ENCODE results near the gene ZNF580. TPM values are rescaled to one million over a fixed set of nuclear protein-coding genes. Genes with fewer than 3 reads are reported as not detected.
A peak's percentile ranks its signal among the peaks of the same experiment; 100 is the strongest.

ZNF580 gene
- total and polyA plus RNA-seq, 12 donors = 8.0 to 101 (median 46.0) TPM

DNA sequence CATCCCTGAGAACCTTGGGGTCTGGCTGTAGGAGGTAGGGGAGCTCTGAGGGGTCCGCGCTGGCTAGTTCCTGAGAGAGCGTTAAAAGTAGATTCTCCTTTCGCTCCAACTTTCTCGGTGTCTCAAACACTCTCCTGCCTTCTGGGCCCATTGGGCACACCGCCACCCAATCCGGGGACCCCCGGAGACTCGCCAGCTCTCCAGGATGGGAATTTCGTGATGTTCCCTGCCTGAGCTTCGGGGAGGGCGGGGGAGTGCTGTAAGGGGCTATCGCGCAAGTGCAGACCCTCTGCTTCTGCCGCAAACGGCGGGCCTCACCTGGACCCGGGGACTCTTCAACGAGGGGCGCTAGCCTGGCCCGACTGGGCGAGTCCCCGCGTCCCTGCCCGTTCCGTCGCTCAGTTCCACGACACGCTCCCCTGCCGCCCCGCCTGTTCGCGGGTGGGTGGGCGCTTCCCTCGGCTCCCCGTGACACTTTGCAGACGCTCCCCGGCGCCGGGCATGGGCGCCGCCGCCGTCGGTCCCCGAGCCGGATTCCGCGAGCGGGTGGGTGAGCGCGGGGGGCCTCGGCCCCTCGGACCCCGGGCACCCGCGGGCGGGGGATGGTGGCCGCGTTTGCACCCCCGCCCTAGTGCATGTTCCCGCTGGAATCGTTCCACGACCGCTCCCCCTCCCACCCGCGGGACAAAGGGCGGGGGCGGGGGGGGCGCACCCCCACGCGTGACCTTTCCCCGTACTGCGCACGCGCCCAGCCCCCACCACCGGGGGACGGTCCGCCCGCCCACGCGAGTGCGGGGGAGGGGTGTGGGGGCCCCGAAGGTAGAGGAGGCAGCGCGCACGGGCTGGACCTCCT lies 7.2 kb downstream of the ZNF580 start, which contains the start of gene CCDC106:
Gene CCDC106 (plus strand): TSS at position 481 of the 853 bp plus-strand sequence. CDS start 835 bp downstream, outside the sequence.
- peak in 6 of 7 donors; percentile 64 to 81 (median 72) for DNase-seq
- Histone ChIP-seq H3K9me3 (replicated peaks in 1 of 3) (no peaks in the 10 kb centered on the region), H3K36me3 (replicated peaks in 1 of 2) (peaks cover 0 to 22% of the 10 kb centered on the region in 2 donors), H3K27me3 (no peaks in the 10 kb centered on the region), H3K4me1 (replicated peaks in 1 of 2) (peaks cover 25 to 33% of the 10 kb centered on the region in 2 donors), H3K4me3 (peak within 1 kb of the TSS; percentile 0 to 95 (median 68)), H3K27ac (peak within 1 kb of the TSS in 4 of 5 donors; percentile 49 to 86 (median 77))
- intact Hi-C loops (cut with DNase I) = no loop called here
- WGBS, 4 donors = 1 to 10% (median 3%) methylated on average over 8 to 87 of the region's 87 CpGs
- no peak for TF ChIP-seq POLR2A (IDR thresholded peaks at IDR 0.05)
- TF ChIP-seq, protein P1, sequence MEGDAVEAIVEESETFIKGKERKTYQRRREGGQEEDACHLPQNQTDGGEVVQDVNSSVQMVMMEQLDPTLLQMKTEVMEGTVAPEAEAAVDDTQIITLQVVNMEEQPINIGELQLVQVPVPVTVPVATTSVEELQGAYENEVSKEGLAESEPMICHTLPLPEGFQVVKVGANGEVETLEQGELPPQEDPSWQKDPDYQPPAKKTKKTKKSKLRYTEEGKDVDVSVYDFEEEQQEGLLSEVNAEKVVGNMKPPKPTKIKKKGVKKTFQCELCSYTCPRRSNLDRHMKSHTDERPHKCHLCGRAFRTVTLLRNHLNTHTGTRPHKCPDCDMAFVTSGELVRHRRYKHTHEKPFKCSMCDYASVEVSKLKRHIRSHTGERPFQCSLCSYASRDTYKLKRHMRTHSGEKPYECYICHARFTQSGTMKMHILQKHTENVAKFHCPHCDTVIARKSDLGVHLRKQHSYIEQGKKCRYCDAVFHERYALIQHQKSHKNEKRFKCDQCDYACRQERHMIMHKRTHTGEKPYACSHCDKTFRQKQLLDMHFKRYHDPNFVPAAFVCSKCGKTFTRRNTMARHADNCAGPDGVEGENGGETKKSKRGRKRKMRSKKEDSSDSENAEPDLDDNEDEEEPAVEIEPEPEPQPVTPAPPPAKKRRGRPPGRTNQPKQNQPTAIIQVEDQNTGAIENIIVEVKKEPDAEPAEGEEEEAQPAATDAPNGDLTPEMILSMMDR (IDR thresholded peaks at IDR 0.05) = no peak

DNA sequence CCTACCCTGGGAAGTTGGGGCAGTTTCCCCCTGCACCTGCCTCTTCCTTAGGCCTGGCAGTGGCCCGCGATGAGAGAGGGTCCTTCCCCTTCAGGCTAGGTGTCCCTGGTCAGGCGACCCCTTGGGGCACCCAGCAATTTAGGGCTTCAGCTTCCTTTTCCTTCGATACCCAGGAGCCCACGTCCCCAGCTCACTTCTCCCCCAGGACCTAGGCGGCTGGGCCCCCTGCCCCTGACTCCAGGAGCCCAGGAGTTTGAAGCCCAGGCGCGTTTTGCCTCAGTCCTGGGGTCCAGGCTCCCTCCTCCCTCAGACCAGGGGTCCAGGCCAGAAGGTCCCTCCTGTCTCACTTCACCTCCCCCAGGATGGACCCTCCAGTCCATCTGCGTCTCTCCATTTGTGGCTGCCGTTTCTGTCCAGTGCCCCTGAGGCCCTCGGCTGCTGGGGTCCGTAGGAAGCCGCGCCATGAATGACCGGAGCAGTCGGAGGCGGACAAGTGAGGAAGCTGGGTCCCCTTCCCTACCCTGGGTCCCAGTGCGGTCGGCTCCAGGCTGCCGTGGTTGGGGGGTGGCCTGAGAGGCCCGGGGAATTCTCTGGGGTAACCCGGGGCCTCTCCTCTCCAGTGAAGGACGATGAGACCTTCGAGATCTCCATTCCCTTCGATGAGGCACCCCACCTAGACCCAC lies 7.9 kb downstream of the ZNF580 start:
- Histone ChIP-seq H3K27me3 (no peaks in the 10 kb centered on the region), H3K4me1 (replicated peaks in 1 of 2) (peaks cover 22 to 30% of the 10 kb centered on the region in 2 donors), H3K9me3 (replicated peaks in 1 of 3) (no peaks in the 10 kb centered on the region), H3K27ac (peak overlapping the region in 4 of 5 donors; percentile 49 to 86 (median 77)), H3K36me3 (replicated peaks in 1 of 2) (peaks cover 0 to 22% of the 10 kb centered on the region in 2 donors), H3K4me3 (peak overlapping the region in 2 of 4 donors; percentile 85 to 95)
- intact Hi-C loops (cut with DNase I) = no loop called here
- WGBS, 4 donors = 18 to 30% (median 24%) methylated on average over 4 to 25 of the region's 25 CpGs
- TF ChIP-seq POLR2A (IDR thresholded peaks at IDR 0.05) = no peak
- TF ChIP-seq, protein P1 (IDR thresholded peaks at IDR 0.05) = no peak
- peak in 2 of 7 donors; percentile 24 to 57 for DNase-seq

GRCh38 chr19:55649268-55650125 lies 8.7 kb downstream of the ZNF580 start:
- intact Hi-C loops (cut with DNase I) = no loop called here
- no peak for TF ChIP-seq POLR2A (IDR thresholded peaks at IDR 0.05)
- TF ChIP-seq, protein P1 (IDR thresholded peaks at IDR 0.05) = no peak
- H3K27me3 ChIP-seq = no peaks in the 10 kb centered on the region
- H3K4me3 ChIP-seq = peak overlapping the region in 1 of 4 donors; percentile 85
- WGBS, 4 donors = 77 to 86% (median 83%) methylated on average over 5 to 17 of the region's 17 CpGs
- H3K27ac ChIP-seq = peak overlapping the region in 3 of 5 donors; percentile 71 to 86 (median 83)
- peaks cover 17 to 23% of the 10 kb centered on the region in 2 donors for H3K4me1 ChIP-seq (replicated peaks in 1 of 2)
- no peak for DNase-seq
- H3K36me3 ChIP-seq (replicated peaks in 1 of 2) = peaks cover 0 to 22% of the 10 kb centered on the region in 2 donors
- no peaks in the 10 kb centered on the region for H3K9me3 ChIP-seq (replicated peaks in 1 of 3)
